ENCODE data around the gene TEF.

Gene TEF

GRCh38 chr22:41381329-41382097 lies at the start of gene TEF:
TEF (plus strand) TSS chr22:41381942; CDS start chr22:41382045, 103 bp downstream.
- peak; percentile 97 for DNase-seq

DNA sequence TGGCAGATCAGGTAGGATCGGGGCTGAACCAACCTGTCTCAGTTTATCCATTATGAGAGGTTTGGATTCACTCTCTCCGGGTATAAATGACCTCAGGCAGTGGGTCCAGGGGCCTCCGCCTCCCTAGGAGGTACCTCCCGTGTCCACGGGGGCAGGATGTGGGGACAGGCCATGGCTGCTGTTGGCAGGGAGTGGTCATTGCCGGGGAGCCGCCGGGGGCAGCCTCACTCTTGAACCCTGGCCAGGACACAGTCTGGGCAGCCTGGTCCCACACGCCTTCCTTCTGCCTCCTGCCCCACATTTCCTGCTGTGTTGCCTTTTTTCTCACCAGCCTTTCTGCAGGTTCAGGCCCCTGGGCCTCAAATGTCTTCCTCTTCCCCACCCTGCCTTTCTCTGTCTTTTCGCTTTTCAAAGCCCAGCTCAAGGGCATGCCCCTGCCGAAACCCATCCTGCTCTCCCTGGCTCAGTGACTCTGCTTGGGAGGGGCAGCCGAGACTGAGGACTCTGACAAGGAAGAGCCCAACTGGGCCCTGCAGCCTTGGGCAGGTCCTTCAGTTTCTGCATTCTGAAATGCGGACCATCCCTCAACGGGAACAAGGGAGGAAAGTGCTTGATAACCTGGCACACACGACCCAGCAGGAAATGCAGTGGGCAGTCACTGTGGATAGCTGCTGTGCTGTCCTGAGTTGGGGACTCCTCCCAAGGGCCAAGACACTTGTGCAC lies 49.4 kb upstream of the TEF start:
- no peak for DNase-seq

DNA sequence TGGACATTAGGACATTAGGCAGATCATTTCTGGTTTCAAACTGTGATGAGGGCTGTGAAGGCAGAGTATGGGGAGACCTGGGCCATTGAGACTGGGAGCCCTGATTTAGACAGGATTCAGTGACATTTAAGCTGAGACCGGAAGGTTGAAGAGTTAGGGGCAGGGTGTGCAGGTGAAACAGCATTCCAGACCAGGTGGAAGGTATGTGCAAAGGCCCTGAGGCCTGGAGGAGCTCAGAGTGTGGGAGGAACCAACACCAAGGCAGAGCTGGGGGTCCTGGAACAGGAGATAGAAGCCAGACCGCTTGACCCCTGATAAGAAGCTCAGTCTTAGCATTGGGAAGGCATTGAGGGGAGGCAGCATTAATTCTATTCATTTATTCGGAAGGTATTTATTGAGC lies 47.9 kb upstream of the TEF start:
- DNase-seq, result no peak

DNA sequence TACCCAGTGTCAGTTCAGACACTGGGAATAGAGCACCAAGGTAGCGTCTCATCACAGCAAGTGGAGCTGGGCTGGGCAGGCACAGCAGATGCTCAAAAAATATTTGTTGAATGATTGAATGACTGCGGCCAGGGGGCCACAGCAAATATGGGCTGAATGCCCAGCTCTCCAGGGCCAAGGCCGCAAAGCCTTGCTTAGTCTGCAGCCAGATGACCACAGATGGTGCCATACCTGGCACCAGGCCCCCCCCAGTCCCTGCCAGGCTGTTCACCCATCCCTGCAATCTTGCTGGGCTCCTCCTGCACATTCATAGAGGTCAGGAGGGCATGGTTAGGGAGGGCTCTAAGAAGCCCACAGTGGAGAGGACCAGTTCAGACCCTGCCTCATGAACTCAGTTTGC lies 47.5 kb upstream of the TEF start:
- DNase-seq, result no peak

GRCh38 chr22:41334951-41335635 lies 46.6 kb upstream of the TEF start:
- no peak for DNase-seq

GRCh38 chr22:41338614-41339212 lies 43.0 kb upstream of the TEF start:
- no peak for DNase-seq

DNA sequence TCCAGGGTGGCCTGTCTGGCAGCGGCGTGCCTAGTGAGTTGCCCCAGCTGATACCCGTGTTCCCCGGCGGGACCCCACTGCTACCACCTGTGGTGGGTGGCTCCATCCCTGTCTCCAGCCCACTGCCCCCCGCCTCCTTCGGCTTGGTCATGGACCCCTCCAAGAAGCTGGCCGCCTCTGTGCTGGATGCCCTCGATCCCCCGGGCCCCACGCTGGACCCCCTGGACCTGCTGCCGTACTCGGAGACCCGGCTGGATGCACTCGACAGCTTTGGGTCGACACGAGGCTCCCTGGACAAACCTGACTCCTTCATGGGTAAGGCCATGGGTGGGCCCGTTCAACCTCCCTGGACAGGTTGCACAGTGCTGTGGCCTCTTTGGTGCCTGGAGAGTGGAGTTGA lies 41.9 kb upstream of the TEF start:
- DNase-seq, result no peak

GRCh38 chr22:41340357-41340756 lies 41.4 kb upstream of the TEF start:
- DNase-seq, result no peak

DNA sequence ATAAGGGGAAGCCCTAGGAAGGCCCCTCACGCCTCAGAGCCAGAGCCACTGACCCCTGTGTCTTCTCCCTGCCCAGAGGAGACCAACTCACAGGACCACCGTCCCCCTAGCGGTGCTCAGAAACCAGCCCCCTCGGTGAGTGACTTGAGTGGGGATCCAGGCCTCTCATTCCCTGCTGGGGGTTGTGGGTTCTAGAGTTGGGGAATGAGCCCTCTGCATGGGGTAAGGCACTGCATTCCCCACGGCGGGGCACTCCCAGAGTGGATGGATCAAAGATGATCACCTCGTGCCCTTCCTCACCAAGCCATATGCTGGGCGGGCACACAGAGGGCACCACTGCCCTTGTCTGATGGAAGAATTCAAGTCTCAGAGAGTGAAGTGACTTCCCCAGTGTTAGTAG lies 40.7 kb upstream of the TEF start:
- no peak for DNase-seq

- DNase-seq, result no peak
Measured at GRCh38 chr22:41341990-41342389, 39.8 kb upstream of the TEF start.

DNA sequence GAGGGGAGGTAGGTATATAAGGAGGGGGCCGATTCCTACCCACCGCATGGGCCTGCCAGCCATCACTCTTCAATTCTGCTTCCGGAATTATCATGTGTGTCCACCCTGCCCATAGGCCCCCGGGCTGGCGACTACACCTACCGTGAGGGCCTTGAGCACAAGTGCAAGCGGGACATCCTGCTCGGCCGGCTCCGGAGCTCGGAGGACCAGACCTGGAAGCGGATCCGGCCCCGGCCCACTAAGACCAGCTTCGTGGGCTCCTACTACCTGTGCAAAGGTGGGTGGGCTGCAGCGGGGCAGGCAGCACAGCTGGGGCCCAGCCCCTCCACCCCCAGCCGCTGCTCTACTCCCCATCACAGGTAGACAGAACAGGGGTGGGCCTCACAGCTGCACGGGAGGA lies 38.4 kb upstream of the TEF start:
- DNase-seq, result no peak

DNA sequence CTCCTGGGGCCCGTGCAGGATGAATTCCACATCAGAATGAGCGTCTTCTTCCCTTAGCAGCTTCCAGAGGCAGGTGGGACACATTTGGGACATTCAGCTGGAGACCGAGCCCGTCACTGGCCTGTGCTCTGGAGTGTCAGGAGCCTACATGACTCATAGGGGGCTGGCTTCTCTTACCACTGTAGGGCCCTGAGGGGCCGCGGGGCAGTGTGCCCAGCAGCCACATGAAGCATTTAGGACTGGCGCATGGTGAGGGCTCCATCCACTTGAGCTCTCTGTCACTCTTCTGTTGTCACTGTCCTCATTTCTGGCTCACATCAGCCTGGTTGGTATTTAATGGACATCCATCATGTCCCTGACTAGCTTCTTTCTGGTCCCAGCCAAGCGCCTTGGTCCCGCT lies 38.0 kb upstream of the TEF start:
- no peak for DNase-seq

DNA sequence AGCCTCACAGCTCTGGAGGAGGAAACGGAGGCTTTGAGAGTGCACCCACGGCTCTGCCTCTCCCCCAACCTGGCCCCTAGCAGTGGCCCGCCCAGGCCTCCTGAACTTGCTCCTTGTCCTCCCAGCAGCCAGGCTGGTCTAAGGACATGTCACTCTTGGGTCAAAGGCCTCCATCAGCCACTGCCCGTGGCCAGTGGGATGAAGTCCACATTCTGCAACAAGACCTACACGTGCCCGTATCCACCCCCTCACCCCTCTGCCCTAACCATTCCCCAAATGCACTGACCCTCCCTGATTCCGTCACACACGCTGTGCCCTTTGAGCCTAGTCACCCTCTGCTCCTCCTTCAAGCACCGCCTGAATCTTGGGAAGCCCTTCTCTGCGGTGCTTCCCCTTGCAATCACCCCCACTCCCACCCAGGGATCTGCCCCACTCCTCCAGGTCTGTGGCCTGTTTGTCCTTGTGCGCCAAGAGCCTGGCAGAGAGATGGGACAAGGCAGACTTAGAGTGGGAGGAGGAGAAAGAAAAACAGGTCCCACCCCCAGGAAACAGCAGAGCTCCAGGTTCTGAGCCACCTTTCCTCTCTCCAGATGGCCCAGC lies 37.5 kb upstream of the TEF start:
- DNase-seq, result no peak

DNA sequence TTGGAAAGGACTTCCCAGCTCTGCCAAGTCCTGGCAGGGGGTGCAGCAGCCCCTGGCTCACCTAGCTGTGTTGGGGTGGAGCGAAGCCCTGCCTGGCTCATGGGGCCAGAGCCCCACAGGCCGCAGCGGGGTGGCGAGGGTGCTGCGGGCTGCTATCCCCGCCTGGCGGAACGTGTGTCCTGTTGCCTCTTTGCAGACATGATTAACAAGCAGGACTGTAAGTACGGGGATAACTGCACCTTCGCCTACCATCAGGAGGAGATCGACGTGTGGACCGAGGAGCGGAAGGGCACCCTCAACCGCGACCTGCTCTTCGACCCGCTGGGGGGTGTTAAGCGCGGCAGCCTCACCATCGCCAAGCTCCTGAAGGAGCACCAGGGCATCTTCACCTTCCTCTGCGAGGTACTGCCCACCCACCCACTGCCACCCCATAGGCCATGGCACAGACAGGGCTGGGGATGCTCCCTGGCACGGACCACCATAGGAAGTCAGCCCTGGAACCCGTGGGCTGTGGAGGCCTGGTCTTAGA lies 35.9 kb upstream of the TEF start:
- no peak for DNase-seq

GRCh38 chr22:41347066-41347859 lies 34.5 kb upstream of the TEF start:
- no peak for DNase-seq

- no peak for DNase-seq
Measured at GRCh38 chr22:41348964-41349484, 32.7 kb upstream of the TEF start.

DNA sequence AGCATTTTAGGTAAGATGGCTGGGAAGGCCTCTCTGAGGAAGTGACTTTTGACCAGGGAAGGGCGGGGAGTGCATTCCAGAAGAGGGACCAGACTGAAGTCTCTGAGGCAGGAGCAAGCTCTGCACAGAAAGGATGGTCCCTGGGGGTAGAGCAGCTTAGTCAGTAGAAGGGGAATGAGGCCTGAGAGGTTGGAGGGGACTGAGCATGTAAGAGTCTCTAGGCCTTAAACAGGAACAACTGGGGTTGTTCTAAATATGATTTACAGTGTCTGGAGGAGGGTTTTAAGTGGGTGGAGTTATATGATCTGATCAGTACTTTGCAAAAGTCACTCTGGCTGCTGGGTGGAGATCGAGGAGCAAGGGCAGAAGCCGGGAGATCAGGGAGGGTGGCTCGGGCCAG lies 31.7 kb upstream of the TEF start:
- DNase-seq, result no peak

GRCh38 chr22:41351011-41351410 lies 30.7 kb upstream of the TEF start:
- DNase-seq, result no peak

GRCh38 chr22:41352058-41352457 lies 29.7 kb upstream of the TEF start:
- DNase-seq, result no peak

DNA sequence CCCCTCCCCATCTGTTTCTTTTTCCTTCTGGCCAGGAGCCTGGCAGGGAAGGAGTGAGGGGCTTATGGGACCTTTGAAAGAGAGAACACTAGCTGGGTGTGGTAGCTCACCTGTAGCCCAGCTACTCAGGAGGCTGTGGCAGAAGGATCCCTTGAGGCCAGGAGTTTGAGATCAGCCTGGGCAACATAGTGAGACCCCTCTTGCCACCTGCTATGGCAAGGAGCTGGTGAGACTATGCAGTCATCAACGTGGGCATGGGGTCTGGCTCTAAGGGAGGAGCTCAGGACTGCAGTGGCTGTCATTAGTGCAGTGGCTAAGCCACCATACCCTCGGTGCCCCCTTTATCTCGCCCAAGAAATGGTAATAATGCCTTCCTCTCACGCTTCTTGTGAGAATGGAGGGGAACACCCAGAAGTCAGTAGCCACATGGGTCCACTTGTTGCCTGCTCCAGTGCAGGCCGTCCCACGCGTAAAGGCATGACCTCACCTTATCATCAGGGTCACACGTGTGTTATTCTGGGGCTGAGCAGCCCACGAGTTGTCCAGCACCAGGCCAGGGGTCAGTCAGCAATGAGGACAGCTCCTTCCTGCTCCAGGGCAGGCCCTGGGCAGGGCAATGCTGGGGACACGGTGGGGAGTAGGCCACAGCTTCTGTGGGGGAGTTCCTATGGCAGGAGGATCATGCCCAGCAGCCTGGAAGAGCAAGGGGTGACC lies 27.7 kb upstream of the TEF start:
- no peak for DNase-seq

DNA sequence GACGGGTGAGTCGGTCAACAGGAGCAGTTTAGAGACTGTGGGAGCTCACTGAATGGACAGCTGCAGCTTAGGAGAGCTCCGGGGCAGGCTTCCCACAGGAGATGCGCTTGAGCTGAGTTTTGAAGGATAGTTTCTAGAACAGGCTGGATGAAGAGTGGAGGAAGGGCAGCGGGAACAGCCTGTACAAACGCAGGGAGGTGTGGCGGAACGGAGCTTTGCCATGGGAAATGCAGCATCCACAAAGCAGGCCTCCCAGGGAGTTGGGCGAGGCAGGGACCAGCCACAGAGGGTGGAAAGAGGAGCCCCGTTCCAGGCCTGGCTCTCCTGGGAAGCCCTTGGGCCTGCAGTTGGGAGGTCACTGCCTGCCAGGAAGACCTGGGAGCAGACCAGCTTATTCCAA lies 26.8 kb upstream of the TEF start:
- DNase-seq, result no peak
